Measurements from ENCODE around the gene PDCD10. TPM values are rescaled to one million over a fixed set of nuclear protein-coding genes. Genes with fewer than 3 reads are reported as not detected.

Gene PDCD10
- total RNA-seq, 4 donors from 2014 or later: 45.9 to 104 (median 78.0) TPM

GRCh38 chr3:167700046-167700445 lies 34.6 kb downstream of the PDCD10 start:
- no peaks in the 10 kb centered on the region for H3K4me1 ChIP-seq
- H3K9me3 ChIP-seq: no peaks in the 10 kb centered on the region
- peaks cover 0 to 61% (median 0%) of the 10 kb centered on the region in 3 donors for H3K36me3 ChIP-seq
- intact Hi-C loops (cut with DNase I): no loop called here
- DNase-seq: no peak
- H3K27ac ChIP-seq: no peak overlapping the region
- H3K27me3 ChIP-seq: no peaks in the 10 kb centered on the region
- H3K4me3 ChIP-seq: no peak overlapping the region
- 89 to 96% methylated on average over 4 of the region's 4 CpGs for WGBS, 2 donors
- TF ChIP-seq POLR2A (IDR thresholded peaks at IDR 0.05): no peak
- no peak for TF ChIP-seq CTCF (IDR thresholded peaks at IDR 0.05)

- DNase-seq: no peak
- TF ChIP-seq CTCF (IDR thresholded peaks at IDR 0.05): no peak
- TF ChIP-seq POLR2A (IDR thresholded peaks at IDR 0.05): no peak
- intact Hi-C loops (cut with DNase I): no loop called here
- H3K27ac ChIP-seq: no peak overlapping the region
- H3K4me3 ChIP-seq: no peak overlapping the region
- H3K36me3 ChIP-seq: peaks cover 2 to 62% (median 6%) of the 10 kb centered on the region in 3 donors
- no peaks in the 10 kb centered on the region for H3K4me1 ChIP-seq
- no peaks in the 10 kb centered on the region for H3K27me3 ChIP-seq
- no peaks in the 10 kb centered on the region for H3K9me3 ChIP-seq
- WGBS, 2 donors: 93 to 97% methylated on average over 2 of the region's 2 CpGs
These were observed 40.6 kb downstream of the PDCD10 start for GRCh38 chr3:167694121-167694520.

GRCh38 chr3:167691366-167691765 lies 43.3 kb downstream of the PDCD10 start:
- WGBS, 2 donors: 62 to 68% methylated on average over 3 of the region's 3 CpGs
- H3K36me3 ChIP-seq: peaks cover 2 to 80% (median 6%) of the 10 kb centered on the region in 3 donors
- H3K4me1 ChIP-seq: no peaks in the 10 kb centered on the region
- no peak overlapping the region for H3K4me3 ChIP-seq
- no peak for DNase-seq
- no peaks in the 10 kb centered on the region for H3K9me3 ChIP-seq
- intact Hi-C loops (cut with DNase I): no loop called here
- no peak overlapping the region for H3K27ac ChIP-seq
- no peaks in the 10 kb centered on the region for H3K27me3 ChIP-seq
- TF ChIP-seq CTCF (IDR thresholded peaks at IDR 0.05) (no peak), POLR2A (IDR thresholded peaks at IDR 0.05) (no peak)

GRCh38 chr3:167684388-167684993 lies 50.2 kb downstream of the PDCD10 start:
- no peaks in the 10 kb centered on the region for H3K9me3 ChIP-seq
- TF ChIP-seq POLR2A (IDR thresholded peaks at IDR 0.05): no peak
- TF ChIP-seq CTCF (IDR thresholded peaks at IDR 0.05): peak; percentile 47 to 83 (median 66)
- H3K27me3 ChIP-seq: no peaks in the 10 kb centered on the region
- no peak overlapping the region for H3K27ac ChIP-seq
- intact Hi-C loops (cut with DNase I): loop anchor here (5.0 kb wide), 1 partner anchor 302 kb away; the partner anchor contains the start of gene ZBBX
- H3K4me1 ChIP-seq: no peaks in the 10 kb centered on the region
- H3K36me3 ChIP-seq: peaks cover 0 to 79% (median 0%) of the 10 kb centered on the region in 3 donors
- H3K4me3 ChIP-seq: no peak overlapping the region
- no peak for DNase-seq

- intact Hi-C loops (cut with DNase I): no loop called here
- H3K36me3 ChIP-seq: peaks cover 0 to 79% (median 0%) of the 10 kb centered on the region in 3 donors
- H3K27me3 ChIP-seq: no peaks in the 10 kb centered on the region
- TF ChIP-seq CTCF (IDR thresholded peaks at IDR 0.05): no peak
- no peak for TF ChIP-seq POLR2A (IDR thresholded peaks at IDR 0.05)
- no peak for DNase-seq
- no peak overlapping the region for H3K4me3 ChIP-seq
- H3K27ac ChIP-seq: no peak overlapping the region
- WGBS, 2 donors: 88 to 95% methylated on average over 4 of the region's 4 CpGs
- H3K4me1 ChIP-seq: no peaks in the 10 kb centered on the region
- peaks cover 0 to 22% (median 17%) of the 10 kb centered on the region in 3 donors for H3K9me3 ChIP-seq
These were observed 55.2 kb downstream of the PDCD10 start for GRCh38 chr3:167679526-167679925.

Measured in esophagus squamous epithelium (tissue), 5 donors.